Stimulated activated naive CD8-positive, alpha-beta T cell treated with anti-CD3 and anti-CD28 coated beads, Interleukin-15, amount 100 ng/mL, for 72 hours (primary cell): ENCODE results near the gene ABCA4.

Source experiments
- ATAC-seq: fragments of 150-1000 bp; cut with Tn5 transposase; 2 replicates; pipeline ENCODE4 v1.10.0; 2021; ENCODE audit warnings: mild to moderate bottlenecking, moderate library complexity
- DNase-seq, 2 donors: peaks; one replicate each; pipeline ENCODE4 v3.0.0; 2021 to 2022
- H3K27ac Mint-ChIP-seq, 2 donors: one replicate each; pipeline ENCODE4 v1.8.0; 2022; ENCODE audit warnings: mild to moderate bottlenecking in 2 of 2, mixed read lengths in 2 of 2, moderate library complexity in 2 of 2
- H3K27me3 Mint-ChIP-seq: one replicate; pipeline ENCODE4 v1.8.0; 2022; ENCODE audit warnings: mixed read lengths
- H3K4me1 Mint-ChIP-seq: one replicate; pipeline ENCODE4 v1.8.0; 2022; ENCODE audit warnings: mild to moderate bottlenecking, mixed read lengths
- H3K4me3 Mint-ChIP-seq, 2 donors: one replicate each; pipeline ENCODE4 v1.8.0; 2022; ENCODE audit warnings: mild to moderate bottlenecking in 2 of 2, mixed read lengths in 2 of 2, moderate library complexity in 1 of 2
- H3K9me3 Mint-ChIP-seq, 2 donors: one replicate each; pipeline ENCODE4 v1.8.0; 2022; ENCODE audit warnings: mixed read lengths in 2 of 2

Gene ABCA4

DNA sequence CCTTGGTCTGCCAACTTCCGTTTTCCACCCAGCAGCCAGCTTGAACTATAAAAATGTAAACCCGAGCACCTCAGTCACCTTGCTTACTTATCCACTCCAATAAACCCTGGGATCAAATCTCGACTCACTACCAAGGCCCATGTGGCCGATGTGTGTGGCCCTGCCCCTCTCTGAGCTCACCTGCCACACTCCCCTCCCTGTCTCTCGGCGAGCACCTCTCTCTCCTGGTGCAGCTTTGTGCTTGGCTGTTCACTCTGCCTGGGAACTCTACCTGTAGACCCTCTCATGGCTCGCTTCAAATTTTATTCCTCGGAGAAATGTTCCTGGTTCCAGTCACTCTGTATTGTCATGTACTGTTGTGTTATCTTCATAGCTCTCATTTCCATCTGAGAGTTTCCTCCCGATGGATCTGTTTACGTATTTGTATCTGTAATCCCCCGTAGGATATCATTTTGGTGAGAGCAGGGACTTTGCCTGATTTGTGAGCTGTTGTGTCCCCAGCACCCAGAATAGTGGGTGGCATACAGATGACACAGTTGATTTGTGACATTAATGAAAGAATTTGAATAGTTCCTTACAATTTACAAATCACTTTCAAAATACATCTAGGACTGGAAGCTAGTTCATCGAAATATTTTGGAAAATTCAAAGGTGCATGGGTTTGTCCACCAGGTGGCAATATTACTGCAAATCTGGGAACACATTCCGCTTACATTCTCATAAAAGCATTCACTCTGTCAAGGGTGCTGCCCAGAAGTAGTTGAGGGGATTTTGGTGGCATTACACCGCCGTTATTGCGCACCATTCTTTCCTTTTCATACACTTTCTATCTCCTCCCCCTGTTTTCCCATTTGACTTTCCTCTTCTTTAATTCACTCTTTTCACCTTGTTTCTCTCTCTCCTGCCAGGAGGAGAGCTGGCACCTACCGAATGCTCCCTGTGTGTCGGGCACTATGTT, 95.3 kb downstream of the ABCA4 start:
- Mint-ChIP-seq H3K4me1 (peaks cover 4% of the 10 kb centered on the region), H3K27me3 (peaks cover 8% of the 10 kb centered on the region), H3K27ac (no peak overlapping the region), H3K9me3 (no peaks in the 10 kb centered on the region), H3K4me3 (no peak overlapping the region)
- DNase-seq (no peak), ATAC-seq (no peak)

DNA sequence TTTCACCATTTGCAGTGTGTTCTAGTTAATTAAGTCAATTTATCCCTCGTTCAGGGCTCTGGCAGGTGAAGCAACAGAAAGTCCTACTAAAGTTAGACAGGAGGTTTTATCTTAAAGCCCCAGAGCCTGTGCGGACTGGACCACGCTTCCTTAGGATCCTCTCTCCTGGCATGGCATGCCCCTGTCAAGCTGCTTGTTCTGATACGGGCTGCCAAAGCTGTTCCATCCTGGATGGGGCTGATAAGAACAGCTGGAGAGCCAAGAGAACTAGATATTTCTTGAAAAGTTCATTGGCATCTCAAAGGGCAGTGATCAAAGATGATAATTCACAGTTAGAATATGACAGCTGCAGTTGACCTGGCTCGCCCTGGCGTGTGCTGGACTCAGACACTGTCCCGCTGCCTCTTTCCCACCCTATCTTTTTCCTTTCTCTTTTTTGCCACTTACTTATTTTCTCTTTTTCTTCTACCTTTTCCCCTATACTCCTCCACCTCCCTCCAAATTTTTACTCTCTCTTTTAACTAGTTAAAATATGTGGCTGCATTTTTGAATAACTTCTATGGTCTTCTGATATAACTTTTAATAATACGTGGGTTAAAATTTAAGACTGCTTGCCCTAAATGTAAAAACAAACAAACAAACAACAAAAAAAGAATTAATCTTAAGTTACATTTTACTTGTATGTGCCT, 96.7 kb downstream of the ABCA4 start:
- H3K27ac Mint-ChIP-seq = no peak overlapping the region
- no peak for ATAC-seq
- H3K4me1 Mint-ChIP-seq = peaks cover 4% of the 10 kb centered on the region

DNA sequence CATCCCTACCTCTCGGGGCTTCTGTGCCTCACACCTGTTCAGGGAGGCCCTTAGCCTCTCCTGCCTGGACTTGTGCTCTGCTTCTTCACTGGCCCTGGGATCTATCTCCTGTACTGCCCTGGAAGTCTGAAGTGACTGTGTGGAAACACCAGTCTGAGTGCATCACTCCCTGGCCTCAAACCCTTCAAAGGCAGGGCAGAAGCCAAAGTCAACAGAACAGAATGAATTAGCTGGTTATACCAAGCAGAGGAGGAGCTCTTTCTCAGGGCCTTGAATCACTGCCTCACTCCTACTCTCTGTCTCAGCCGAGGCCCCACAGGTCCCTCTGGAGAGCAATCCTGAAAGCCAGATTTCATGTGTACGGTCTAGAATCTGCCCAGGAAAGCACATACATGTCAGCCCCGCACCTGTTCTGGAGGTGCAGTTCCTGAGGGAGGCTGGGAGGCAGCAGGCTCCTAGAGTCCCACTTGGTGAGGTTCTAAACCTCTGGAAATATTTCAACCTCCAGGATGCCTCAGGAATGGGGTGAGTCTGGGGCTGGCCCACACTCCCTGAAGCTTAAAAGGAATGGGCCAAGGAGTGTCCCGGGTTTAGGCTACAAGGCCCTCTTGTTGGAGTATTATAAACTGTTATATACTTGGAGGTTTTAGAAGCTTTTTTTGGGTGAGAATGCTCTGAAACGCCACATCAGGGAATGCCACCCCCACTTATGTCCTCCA, 98.3 kb downstream of the ABCA4 start:
- Mint-ChIP-seq H3K4me3 (no peak overlapping the region), H3K27me3 (peaks cover 8% of the 10 kb centered on the region), H3K4me1 (peaks cover 6% of the 10 kb centered on the region), H3K9me3 (no peaks in the 10 kb centered on the region), H3K27ac (no peak overlapping the region)
- no peak for ATAC-seq
- no peak for DNase-seq

More for the DNA sequence above, 96.7 kb downstream of the ABCA4 start:
- H3K9me3 Mint-ChIP-seq = no peaks in the 10 kb centered on the region
- no peak overlapping the region for H3K4me3 Mint-ChIP-seq
- peaks cover 8% of the 10 kb centered on the region for H3K27me3 Mint-ChIP-seq
- DNase-seq = no peak

DNA sequence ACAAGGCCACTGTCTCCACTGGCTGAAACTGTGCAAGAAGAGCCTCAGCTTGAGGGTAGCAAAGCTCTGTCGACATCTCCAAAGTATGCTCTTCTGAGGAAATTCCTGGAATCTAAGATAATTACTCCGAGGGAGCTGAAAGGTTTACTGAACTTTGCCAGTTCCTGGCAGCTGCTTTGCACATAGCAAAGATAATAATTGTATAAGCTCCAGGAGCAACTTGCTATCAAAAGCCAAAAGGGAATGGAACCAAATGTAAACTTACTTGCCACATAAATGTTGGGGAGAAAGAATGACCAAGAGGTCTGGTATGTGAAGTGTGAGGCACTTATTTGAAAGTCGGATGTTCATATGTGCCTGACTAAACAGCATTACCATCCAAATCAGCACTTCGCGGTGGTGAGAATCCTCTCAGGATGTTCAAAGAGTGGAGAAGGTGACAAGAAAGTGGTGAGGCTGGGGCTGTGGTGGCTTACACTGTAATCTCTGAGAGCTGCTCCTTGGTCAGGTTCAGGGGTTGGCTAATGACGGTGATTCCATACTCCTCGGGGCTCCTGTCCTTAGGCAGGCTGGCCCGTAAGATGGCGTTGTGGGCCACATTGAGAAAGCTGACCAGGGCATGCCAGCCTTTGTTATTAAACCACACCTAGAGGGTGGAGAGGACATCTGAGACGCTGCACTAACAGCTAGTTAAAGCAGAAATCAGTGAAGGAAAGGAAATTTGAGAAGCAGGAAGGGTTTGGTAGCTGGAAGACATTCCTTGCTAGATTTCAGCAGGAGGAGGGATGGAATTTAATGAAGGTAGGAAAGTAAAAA, 100.0 kb downstream of the ABCA4 start:
- ATAC-seq = no peak

DNA sequence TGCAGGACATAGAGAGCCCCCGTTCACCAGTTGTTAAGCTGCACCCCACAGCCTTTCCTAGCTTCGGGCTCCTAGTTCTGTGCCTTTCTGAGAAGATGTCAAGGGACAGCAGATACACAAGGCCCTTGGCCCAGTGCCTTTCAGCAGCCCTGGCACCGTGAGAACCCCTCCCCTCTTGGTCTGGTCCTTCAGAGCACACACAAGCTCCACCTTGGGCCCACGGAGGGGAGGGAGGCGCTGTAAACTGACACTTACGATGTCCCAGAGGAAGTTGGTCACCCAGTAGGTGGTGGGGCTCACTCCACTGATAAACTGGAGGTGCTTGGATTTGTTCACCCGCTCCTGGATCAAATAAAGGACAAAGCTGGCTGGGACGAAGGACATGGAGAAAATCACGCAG, 101.6 kb downstream of the ABCA4 start:
- DNase-seq = no peak
- H3K4me1 Mint-ChIP-seq = peaks cover 7% of the 10 kb centered on the region
- no peak overlapping the region for H3K27ac Mint-ChIP-seq
- ATAC-seq = no peak
- H3K27me3 Mint-ChIP-seq = no peaks in the 10 kb centered on the region
- H3K9me3 Mint-ChIP-seq = no peaks in the 10 kb centered on the region
- no peak overlapping the region for H3K4me3 Mint-ChIP-seq

More for the DNA sequence above, 100.0 kb downstream of the ABCA4 start:
- DNase-seq = no peak
- Mint-ChIP-seq H3K9me3 (no peaks in the 10 kb centered on the region), H3K4me1 (peaks cover 8% of the 10 kb centered on the region), H3K27ac (peak overlapping the region in 1 of 2 donors; percentile 71), H3K4me3 (no peak overlapping the region), H3K27me3 (peaks cover 8% of the 10 kb centered on the region)

DNA sequence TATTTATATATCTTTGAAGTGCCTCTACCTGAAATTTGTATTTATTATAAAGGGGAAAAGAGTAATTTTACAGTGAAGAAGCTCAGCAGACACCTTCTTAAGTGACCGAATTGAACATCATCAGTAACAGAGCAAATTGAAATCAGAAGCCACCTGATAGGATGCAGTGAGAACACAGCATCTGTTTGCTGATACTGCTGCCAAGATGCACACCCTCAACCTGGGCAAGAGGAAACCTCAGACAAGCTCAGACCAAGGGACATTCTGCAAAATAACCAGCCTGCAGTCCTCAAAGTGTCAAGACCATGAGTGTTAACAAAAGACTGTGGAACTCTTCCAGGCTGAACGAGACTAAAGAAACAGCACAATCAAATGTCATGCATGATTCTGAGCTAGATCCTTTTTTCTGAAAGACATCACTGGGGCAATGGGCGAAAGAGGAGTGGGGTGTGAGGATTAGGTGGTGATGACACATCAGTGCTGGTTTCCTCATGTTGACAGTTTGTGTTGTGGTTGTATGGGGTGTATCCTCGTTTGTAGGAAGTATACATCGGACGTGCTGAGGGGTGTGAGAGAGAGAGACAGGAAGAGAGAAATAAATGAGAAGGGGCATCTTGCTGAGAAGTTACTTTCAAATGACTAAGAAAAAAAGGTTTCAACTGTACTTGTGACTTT, 103.7 kb downstream of the ABCA4 start:
- peaks cover 7% of the 10 kb centered on the region for H3K4me1 Mint-ChIP-seq
- DNase-seq = peak in 1 of 2 donors; percentile 53
- peak overlapping the region; percentile 22 to 43 for H3K27ac Mint-ChIP-seq

DNA sequence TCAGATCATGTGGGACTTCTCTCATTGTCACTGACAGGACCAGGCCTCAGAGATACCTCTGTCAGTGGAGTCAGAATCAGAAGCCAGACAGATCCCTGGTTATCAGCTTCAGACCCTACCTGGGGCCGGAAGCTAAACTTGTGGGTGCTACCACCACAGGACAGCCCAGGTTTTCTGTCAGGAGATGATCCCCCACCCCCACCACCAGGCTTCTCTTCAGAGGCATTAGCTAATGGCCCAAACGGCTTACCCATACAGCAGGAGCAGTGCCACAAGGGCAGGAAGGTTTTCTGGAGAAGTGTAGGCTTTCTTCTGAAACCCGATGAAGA, 105.5 kb downstream of the ABCA4 start:
- ATAC-seq (no peak), DNase-seq (no peak)
- peaks cover 7% of the 10 kb centered on the region for H3K4me1 Mint-ChIP-seq
- H3K4me3 Mint-ChIP-seq = no peak overlapping the region
- H3K27me3 Mint-ChIP-seq = peaks cover 6% of the 10 kb centered on the region
- no peak overlapping the region for H3K27ac Mint-ChIP-seq
- no peaks in the 10 kb centered on the region for H3K9me3 Mint-ChIP-seq

More for the DNA sequence above, 103.7 kb downstream of the ABCA4 start:
- Mint-ChIP-seq H3K4me3 (no peak overlapping the region), H3K9me3 (no peaks in the 10 kb centered on the region), H3K27me3 (peaks cover 6% of the 10 kb centered on the region)
- ATAC-seq = peak; percentile 95

DNA sequence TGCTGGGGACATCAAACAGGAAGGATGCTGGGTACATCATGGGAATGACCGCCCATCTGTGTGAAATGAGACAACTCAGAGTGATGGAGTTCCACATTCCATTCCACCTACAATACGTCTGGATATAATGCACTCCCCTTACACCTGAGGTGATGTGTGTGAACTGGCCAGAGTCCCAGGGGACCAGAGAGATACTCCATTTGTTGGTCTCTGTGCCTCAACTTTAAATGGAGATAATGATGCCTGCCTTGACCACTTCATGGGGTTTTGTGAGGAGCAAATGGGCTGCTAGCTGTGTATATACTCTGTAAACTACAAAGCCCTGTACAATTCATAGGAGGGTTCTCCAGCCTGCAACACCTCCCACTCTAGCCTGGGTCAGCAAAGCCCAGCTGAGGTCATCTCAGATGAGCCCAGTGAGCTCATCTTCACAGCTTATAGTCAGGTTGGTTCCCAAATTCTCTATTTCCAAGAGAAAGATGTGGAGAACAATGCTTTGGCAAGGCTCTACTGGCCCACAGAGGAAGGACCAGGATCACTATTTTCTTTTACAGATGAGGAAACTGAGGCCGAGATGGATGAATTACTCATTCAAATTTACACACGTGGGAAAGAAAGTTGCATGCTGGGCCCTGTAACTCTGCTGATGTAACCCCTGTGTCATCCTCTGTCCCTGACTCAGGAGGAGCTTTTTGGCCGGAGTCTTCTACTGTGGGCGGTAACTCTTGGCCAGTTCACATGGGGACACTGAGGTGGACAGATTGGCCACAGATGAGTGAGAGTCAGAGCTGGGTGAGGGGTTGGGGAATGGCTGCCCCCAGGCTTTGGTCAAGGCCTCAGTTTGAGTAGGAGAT, 106.1 kb downstream of the ABCA4 start:
- Mint-ChIP-seq H3K27ac (peak overlapping the region in 1 of 2 donors; percentile 23), H3K4me1 (peaks cover 7% of the 10 kb centered on the region), H3K9me3 (no peaks in the 10 kb centered on the region), H3K27me3 (peaks cover 6% of the 10 kb centered on the region), H3K4me3 (no peak overlapping the region)
- ATAC-seq = no peak
- DNase-seq = no peak

DNA sequence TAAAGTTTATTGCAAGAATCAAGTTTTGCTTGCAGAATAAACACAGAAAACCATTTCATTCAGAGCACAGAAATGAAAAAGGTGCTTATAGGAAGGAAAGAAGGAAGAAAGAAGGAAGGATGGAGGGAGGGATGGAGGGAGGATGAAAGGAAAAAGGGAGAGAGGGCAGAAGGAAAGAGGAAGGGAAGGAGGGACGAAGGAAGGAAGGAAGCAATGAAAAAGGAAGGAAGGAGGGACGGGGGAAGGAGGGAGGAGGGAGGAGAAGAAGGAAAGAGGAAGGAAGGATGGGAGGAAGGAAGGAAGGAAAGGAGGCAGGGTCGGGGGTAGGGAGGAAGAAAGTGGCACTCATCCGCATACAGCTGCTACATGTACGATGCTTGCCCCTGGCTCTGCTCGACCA, 106.9 kb downstream of the ABCA4 start:
- no peak overlapping the region for H3K4me3 Mint-ChIP-seq
- no peak for DNase-seq
- no peak overlapping the region for H3K27ac Mint-ChIP-seq
- peaks cover 7% of the 10 kb centered on the region for H3K4me1 Mint-ChIP-seq
- no peak for ATAC-seq
- no peaks in the 10 kb centered on the region for H3K9me3 Mint-ChIP-seq
- peaks cover 6% of the 10 kb centered on the region for H3K27me3 Mint-ChIP-seq

DNA sequence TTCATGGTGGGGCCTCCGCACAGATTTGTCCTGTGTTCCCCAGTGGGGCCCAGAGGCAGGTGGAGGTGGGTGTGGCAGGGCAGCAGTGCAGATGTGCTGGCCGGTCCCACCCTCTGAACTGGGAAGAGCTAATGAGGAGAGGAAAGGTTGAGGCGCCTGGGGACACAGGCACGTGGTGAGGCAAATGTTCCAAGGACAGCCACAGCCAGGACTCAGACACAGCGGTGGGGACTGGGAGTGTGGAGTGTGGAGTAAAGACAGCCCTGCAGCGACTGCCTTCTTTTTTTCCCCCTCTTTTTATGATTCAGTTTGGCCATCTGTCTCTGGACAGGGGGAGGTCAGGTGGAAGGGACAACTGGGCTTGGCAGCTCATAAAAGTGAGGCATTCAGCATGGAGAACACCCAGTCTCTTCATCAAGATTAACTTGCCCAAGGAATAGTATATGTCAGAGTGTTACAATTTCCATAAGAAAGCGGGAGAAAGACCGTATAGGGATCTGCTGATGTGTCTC, 107.5 kb downstream of the ABCA4 start:
- H3K4me3 Mint-ChIP-seq = no peak overlapping the region
- peaks cover 6% of the 10 kb centered on the region for H3K27me3 Mint-ChIP-seq
- H3K4me1 Mint-ChIP-seq = peaks cover 7% of the 10 kb centered on the region
- no peak for DNase-seq
- no peak overlapping the region for H3K27ac Mint-ChIP-seq
- no peak for ATAC-seq
- no peaks in the 10 kb centered on the region for H3K9me3 Mint-ChIP-seq

DNA sequence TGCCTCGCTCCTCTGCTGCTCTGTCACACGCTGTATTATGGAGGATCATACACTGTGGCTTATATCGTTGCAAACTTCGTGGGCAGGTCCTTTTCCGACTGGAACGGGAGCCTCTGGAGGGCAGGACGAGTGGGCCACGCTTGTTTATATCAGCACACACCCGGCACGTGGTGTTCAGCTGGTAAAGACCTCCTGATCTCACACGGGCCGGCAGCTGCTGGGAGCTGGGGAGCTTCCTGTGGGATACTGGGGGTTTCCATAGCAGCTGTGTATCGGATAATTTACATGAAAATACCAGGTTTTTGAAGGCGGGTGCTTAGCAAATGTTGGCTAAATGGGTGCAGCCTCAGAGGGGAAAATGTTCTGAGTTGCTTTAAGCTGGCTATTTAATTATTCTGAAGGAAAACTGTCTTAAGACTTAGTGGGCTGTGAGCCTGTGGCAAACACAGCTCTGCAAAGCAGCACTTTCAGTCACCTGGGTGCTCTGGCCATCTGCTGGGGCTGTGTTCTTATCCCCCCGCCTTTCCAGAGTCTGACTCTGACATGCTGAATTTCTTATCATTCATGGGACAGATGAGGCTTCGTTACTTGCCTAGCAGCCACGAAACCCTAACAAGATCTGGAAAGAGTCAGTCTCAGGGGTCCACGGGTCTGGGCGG, 108.1 kb downstream of the ABCA4 start:
- Mint-ChIP-seq H3K27me3 (peaks cover 6% of the 10 kb centered on the region), H3K27ac (peak overlapping the region in 1 of 2 donors; percentile 59), H3K9me3 (no peaks in the 10 kb centered on the region), H3K4me1 (peaks cover 7% of the 10 kb centered on the region), H3K4me3 (no peak overlapping the region)
- no peak for ATAC-seq
- DNase-seq = no peak

DNA sequence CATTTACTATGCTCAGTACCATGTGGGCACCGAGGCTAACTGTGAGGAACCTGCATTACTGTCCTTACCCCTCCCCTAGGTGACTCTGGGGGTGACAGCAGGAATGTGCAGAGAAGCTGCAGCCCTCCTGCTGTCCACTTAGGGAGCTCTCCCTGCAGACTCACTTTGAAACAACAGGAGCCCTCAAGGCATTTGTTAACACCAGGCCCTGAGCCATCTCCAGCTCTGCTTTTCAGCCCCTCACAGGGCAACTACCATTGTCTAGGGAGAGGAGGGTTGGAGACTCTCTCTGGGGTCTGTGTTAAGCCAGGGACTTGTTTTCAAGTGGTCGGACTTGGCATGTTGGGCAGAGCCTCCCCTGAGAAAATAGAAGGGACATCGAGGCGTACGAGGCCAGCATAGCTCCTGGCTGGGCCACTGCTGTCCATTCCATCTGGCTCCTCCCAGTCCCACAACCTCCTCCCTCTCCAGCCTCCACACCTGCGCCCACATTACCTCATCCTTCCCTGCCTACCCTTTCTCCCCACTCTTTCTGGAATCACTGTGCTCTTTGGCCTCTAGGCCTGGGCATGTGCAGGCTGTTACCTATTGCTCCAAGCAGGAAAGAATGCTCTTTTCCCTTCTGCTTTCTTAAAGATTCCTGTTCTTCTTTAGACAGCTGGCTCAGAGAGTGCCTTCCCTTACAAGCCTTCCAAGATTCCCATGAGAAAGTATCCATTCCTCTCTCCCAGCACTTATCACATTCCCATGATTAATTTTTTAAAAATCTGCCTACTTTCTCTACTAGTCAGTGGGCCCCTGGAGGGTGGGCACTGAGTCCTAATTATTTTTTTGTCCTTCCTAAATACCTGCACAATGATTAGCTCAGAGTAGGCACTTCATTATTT, 109.0 kb downstream of the ABCA4 start:
- peaks cover 6% of the 10 kb centered on the region for H3K27me3 Mint-ChIP-seq
- H3K4me3 Mint-ChIP-seq = no peak overlapping the region
- no peaks in the 10 kb centered on the region for H3K4me1 Mint-ChIP-seq
- DNase-seq (no peak), ATAC-seq (no peak)
- no peaks in the 10 kb centered on the region for H3K9me3 Mint-ChIP-seq
- no peak overlapping the region for H3K27ac Mint-ChIP-seq
